ENCODE results near the gene PPP5C.

- TF ChIP-seq CTCF (conservative IDR thresholded peaks at IDR 0.05; ENCODE audit: low read length) (no peak), EZH2phosphoT487 (IDR thresholded peaks at IDR 0.05; ENCODE audit: borderline replicate concordance) (no peak)
These were observed 9.4 kb upstream of the PPP5C start for GRCh38 chr19:46337487-46337886.
